ENCODE data around the gene CHSY1.

CHSY1 gene

GRCh38 chr15:101286471-101287114 is 34.7 kb upstream of the CHSY1 start:
- H4K91ac ChIP-seq (ENCODE audit: low read depth, low read length): no peak overlapping the region
- H2AK5ac ChIP-seq (ENCODE audit: low read length): no peak overlapping the region
- H3K4me2 ChIP-seq (ENCODE audit: low read length): no peak overlapping the region
- H3K4ac ChIP-seq (ENCODE audit: low read depth, low read length): no peak overlapping the region
- no peak overlapping the region for H2AFZ ChIP-seq (ENCODE audit: insufficient read depth, low read length, poor library complexity)
- H3K27me3 ChIP-seq (ENCODE audit: insufficient read depth, low read length): no peaks in the 10 kb centered on the region
- no peaks in the 10 kb centered on the region for H3K79me1 ChIP-seq (ENCODE audit: low read length)
- H4K12ac ChIP-seq (ENCODE audit: low read depth, low read length): no peak overlapping the region
- H4K8ac ChIP-seq (ENCODE audit: low read depth, low read length): no peak overlapping the region
- H3K9me3 ChIP-seq (ENCODE audit: insufficient read depth, low read depth, low read length): no peaks in the 10 kb centered on the region
- no peak overlapping the region for H3K27ac ChIP-seq (ENCODE audit: low read depth, low read length)
- H3K23ac ChIP-seq (ENCODE audit: low read length): no peak overlapping the region
- no peak overlapping the region for H3K4me3 ChIP-seq (ENCODE audit: low read depth, low read length)
- H3K14ac ChIP-seq (ENCODE audit: low read length): no peak overlapping the region
- H2BK12ac ChIP-seq (ENCODE audit: low read length): no peak overlapping the region
- no peak for DNase-seq
- no CpG with 5 or more reads among the region's 9 CpGs for WGBS (ENCODE audit: extremely low coverage, insufficient coverage, insufficient read length)
- no peak overlapping the region for H3K9ac ChIP-seq (ENCODE audit: low read length)
- H3K79me2 ChIP-seq (ENCODE audit: control insufficient read depth, insufficient read depth, low read length, poor library complexity): no peaks in the 10 kb centered on the region
- H2BK120ac ChIP-seq (ENCODE audit: insufficient read depth, low read length, poor library complexity): no peak overlapping the region
- H2BK5ac ChIP-seq (ENCODE audit: low read depth, low read length, poor library complexity): no peak overlapping the region
- H3K36me3 ChIP-seq (ENCODE audit: control insufficient read depth in 1 of 2, insufficient read depth in 2 of 2, low read length in 2 of 2): peaks cover 21 to 37% of the 10 kb centered on the region in 2 experiments
- H3K4me1 ChIP-seq (ENCODE audit: control insufficient read depth in 1 of 2, insufficient read depth in 2 of 2, low read length in 2 of 2): no peaks in the 10 kb centered on the region
- no peak overlapping the region for H3K18ac ChIP-seq (ENCODE audit: low read length)

DNA sequence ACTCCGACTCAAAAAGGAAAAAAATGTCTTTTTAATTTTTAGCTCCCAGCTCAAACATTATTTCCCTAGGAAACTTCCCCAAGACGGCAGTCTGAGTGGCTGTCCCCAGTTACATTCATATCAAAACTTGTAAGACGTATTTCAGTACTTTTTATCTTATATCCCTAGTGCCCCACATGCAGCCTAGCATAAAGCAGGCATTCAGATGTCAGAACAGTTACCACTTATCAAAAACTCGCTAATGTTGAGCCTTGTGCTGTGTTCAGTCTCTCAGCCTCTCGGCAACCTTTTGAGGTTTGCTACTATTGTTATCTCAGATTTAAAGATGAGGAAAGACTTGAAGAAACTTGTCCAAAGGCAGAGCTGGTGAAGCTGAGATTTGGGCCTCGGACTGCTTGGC is 32.1 kb upstream of the CHSY1 start:
- no peak overlapping the region for H3K4me3 ChIP-seq (ENCODE audit: low read depth, low read length)
- H2BK5ac ChIP-seq (ENCODE audit: low read depth, low read length, poor library complexity): no peak overlapping the region
- H3K4ac ChIP-seq (ENCODE audit: low read depth, low read length): no peak overlapping the region
- no peak overlapping the region for H3K18ac ChIP-seq (ENCODE audit: low read length)
- no peak overlapping the region for H3K23ac ChIP-seq (ENCODE audit: low read length)
- H3K4me1 ChIP-seq (ENCODE audit: control insufficient read depth in 1 of 2, insufficient read depth in 2 of 2, low read length in 2 of 2): no peaks in the 10 kb centered on the region
- H3K36me3 ChIP-seq (ENCODE audit: control insufficient read depth in 1 of 2, insufficient read depth in 2 of 2, low read length in 2 of 2): peaks cover 23 to 51% of the 10 kb centered on the region in 2 experiments
- H3K14ac ChIP-seq (ENCODE audit: low read length): no peak overlapping the region
- H3K79me2 ChIP-seq (ENCODE audit: control insufficient read depth, insufficient read depth, low read length, poor library complexity): no peaks in the 10 kb centered on the region
- DNase-seq: no peak
- no peak overlapping the region for H3K27ac ChIP-seq (ENCODE audit: low read depth, low read length)
- no peak overlapping the region for H2BK120ac ChIP-seq (ENCODE audit: insufficient read depth, low read length, poor library complexity)
- no peaks in the 10 kb centered on the region for H3K79me1 ChIP-seq (ENCODE audit: low read length)
- no peak overlapping the region for H4K91ac ChIP-seq (ENCODE audit: low read depth, low read length)
- H4K8ac ChIP-seq (ENCODE audit: low read depth, low read length): no peak overlapping the region
- no peaks in the 10 kb centered on the region for H3K27me3 ChIP-seq (ENCODE audit: insufficient read depth, low read length)
- no peak overlapping the region for H3K9ac ChIP-seq (ENCODE audit: low read length)
- H2AK5ac ChIP-seq (ENCODE audit: low read length): no peak overlapping the region
- H3K4me2 ChIP-seq (ENCODE audit: low read length): no peak overlapping the region
- no peaks in the 10 kb centered on the region for H3K9me3 ChIP-seq (ENCODE audit: insufficient read depth, low read depth, low read length)
- no peak overlapping the region for H2AFZ ChIP-seq (ENCODE audit: insufficient read depth, low read length, poor library complexity)
- no peak overlapping the region for H2BK12ac ChIP-seq (ENCODE audit: low read length)
- H4K12ac ChIP-seq (ENCODE audit: low read depth, low read length): no peak overlapping the region
- WGBS (ENCODE audit: extremely low coverage, insufficient coverage, insufficient read length): no CpG with 5 or more reads among the region's 6 CpGs

DNA sequence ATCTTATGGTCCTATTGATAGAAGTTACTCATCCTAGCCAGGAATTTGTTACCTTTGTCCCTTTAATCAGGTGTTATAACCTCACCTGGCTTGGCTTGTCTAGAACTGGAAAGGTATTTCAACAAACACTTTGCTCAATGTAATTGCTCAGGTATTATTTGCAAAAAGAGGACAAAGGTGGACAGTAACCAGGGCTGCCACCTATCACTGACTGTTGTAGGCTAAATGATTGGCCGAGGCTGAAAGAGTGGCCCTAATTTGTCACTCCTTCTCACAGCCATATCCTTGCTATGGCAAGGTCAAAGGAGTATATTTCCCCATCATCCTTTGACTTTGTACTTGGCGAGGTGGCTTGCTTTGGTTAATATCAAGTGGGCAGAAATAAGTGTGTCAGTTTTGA is 28.2 kb upstream of the CHSY1 start:
- no CpG with 5 or more reads among the region's 2 CpGs for WGBS (ENCODE audit: extremely low coverage, insufficient coverage, insufficient read length)
- peaks cover 5% of the 10 kb centered on the region for H3K79me2 ChIP-seq (ENCODE audit: control insufficient read depth, insufficient read depth, low read length, poor library complexity)
- H2BK120ac ChIP-seq (ENCODE audit: insufficient read depth, low read length, poor library complexity): no peak overlapping the region
- H3K18ac ChIP-seq (ENCODE audit: low read length): no peak overlapping the region
- H2BK12ac ChIP-seq (ENCODE audit: low read length): no peak overlapping the region
- no peak overlapping the region for H4K12ac ChIP-seq (ENCODE audit: low read depth, low read length)
- no peak overlapping the region for H3K23ac ChIP-seq (ENCODE audit: low read length)
- no peak overlapping the region for H2AK5ac ChIP-seq (ENCODE audit: low read length)
- H4K91ac ChIP-seq (ENCODE audit: low read depth, low read length): no peak overlapping the region
- H3K27me3 ChIP-seq (ENCODE audit: insufficient read depth, low read length): no peaks in the 10 kb centered on the region
- peaks cover 4% of the 10 kb centered on the region in 2 experiments for H3K4me1 ChIP-seq (ENCODE audit: control insufficient read depth in 1 of 2, insufficient read depth in 2 of 2, low read length in 2 of 2)
- no peak overlapping the region for H3K14ac ChIP-seq (ENCODE audit: low read length)
- H3K4ac ChIP-seq (ENCODE audit: low read depth, low read length): no peak overlapping the region
- H3K36me3 ChIP-seq (ENCODE audit: control insufficient read depth in 1 of 2, insufficient read depth in 2 of 2, low read length in 2 of 2): peaks cover 16 to 41% of the 10 kb centered on the region in 2 experiments
- DNase-seq: no peak
- H4K8ac ChIP-seq (ENCODE audit: low read depth, low read length): no peak overlapping the region
- no peak overlapping the region for H3K9ac ChIP-seq (ENCODE audit: low read length)
- peaks cover 6% of the 10 kb centered on the region for H3K79me1 ChIP-seq (ENCODE audit: low read length)
- no peak overlapping the region for H3K27ac ChIP-seq (ENCODE audit: low read depth, low read length)
- H2AFZ ChIP-seq (ENCODE audit: insufficient read depth, low read length, poor library complexity): no peak overlapping the region
- no peak overlapping the region for H2BK5ac ChIP-seq (ENCODE audit: low read depth, low read length, poor library complexity)
- H3K9me3 ChIP-seq (ENCODE audit: insufficient read depth, low read depth, low read length): no peaks in the 10 kb centered on the region
- H3K4me3 ChIP-seq (ENCODE audit: low read depth, low read length): no peak overlapping the region
- H3K4me2 ChIP-seq (ENCODE audit: low read length): no peak overlapping the region

- H3K23ac ChIP-seq (ENCODE audit: low read length): no peak overlapping the region
- H3K4ac ChIP-seq (ENCODE audit: low read depth, low read length): peak overlapping the region; percentile 24
- no peak overlapping the region for H3K27ac ChIP-seq (ENCODE audit: low read depth, low read length)
- no peak overlapping the region for H2AK5ac ChIP-seq (ENCODE audit: low read length)
- H3K27me3 ChIP-seq (ENCODE audit: insufficient read depth, low read length): no peaks in the 10 kb centered on the region
- no peak overlapping the region for H3K9ac ChIP-seq (ENCODE audit: low read length)
- H3K4me1 ChIP-seq (ENCODE audit: control insufficient read depth in 1 of 2, insufficient read depth in 2 of 2, low read length in 2 of 2): peaks cover 4% of the 10 kb centered on the region in 2 experiments
- no CpG with 5 or more reads among the region's 12 CpGs for WGBS (ENCODE audit: extremely low coverage, insufficient coverage, insufficient read length)
- H3K9me3 ChIP-seq (ENCODE audit: insufficient read depth, low read depth, low read length): no peaks in the 10 kb centered on the region
- H3K4me2 ChIP-seq (ENCODE audit: low read length): peak overlapping the region; percentile 76
- peak overlapping the region; percentile 81 for H4K8ac ChIP-seq (ENCODE audit: low read depth, low read length)
- H2AFZ ChIP-seq (ENCODE audit: insufficient read depth, low read length, poor library complexity): peak overlapping the region; percentile 81
- H3K36me3 ChIP-seq (ENCODE audit: control insufficient read depth in 1 of 2, insufficient read depth in 2 of 2, low read length in 2 of 2): peaks cover 20 to 42% of the 10 kb centered on the region in 2 experiments
- no peak overlapping the region for H3K14ac ChIP-seq (ENCODE audit: low read length)
- DNase-seq: peak in 1 of 2 donors; percentile 37
- peak overlapping the region; percentile 70 for H3K4me3 ChIP-seq (ENCODE audit: low read depth, low read length)
- H2BK5ac ChIP-seq (ENCODE audit: low read depth, low read length, poor library complexity): no peak overlapping the region
- no peak overlapping the region for H3K18ac ChIP-seq (ENCODE audit: low read length)
- peak overlapping the region; percentile 63 for H4K12ac ChIP-seq (ENCODE audit: low read depth, low read length)
- H2BK120ac ChIP-seq (ENCODE audit: insufficient read depth, low read length, poor library complexity): no peak overlapping the region
- H3K79me2 ChIP-seq (ENCODE audit: control insufficient read depth, insufficient read depth, low read length, poor library complexity): peaks cover 5% of the 10 kb centered on the region
- peaks cover 6% of the 10 kb centered on the region for H3K79me1 ChIP-seq (ENCODE audit: low read length)
- H2BK12ac ChIP-seq (ENCODE audit: low read length): no peak overlapping the region
- peak overlapping the region; percentile 23 for H4K91ac ChIP-seq (ENCODE audit: low read depth, low read length)
These were observed 26.2 kb upstream of the CHSY1 start for GRCh38 chr15:101277943-101278564.

Data from trophoblast cell (in vitro differentiated cells and primary cell).